ENCODE results near the gene YPEL2.

Gene YPEL2

GRCh38 chr17:59366773-59367656, 35.6 kb downstream of the YPEL2 start (continued):
- no peak for TF ChIP-seq ZNF830 (tag by site-specific recombination; IDR thresholded peaks at IDR 0.05; ENCODE audit: low read depth)
- TF ChIP-seq, protein P1, sequence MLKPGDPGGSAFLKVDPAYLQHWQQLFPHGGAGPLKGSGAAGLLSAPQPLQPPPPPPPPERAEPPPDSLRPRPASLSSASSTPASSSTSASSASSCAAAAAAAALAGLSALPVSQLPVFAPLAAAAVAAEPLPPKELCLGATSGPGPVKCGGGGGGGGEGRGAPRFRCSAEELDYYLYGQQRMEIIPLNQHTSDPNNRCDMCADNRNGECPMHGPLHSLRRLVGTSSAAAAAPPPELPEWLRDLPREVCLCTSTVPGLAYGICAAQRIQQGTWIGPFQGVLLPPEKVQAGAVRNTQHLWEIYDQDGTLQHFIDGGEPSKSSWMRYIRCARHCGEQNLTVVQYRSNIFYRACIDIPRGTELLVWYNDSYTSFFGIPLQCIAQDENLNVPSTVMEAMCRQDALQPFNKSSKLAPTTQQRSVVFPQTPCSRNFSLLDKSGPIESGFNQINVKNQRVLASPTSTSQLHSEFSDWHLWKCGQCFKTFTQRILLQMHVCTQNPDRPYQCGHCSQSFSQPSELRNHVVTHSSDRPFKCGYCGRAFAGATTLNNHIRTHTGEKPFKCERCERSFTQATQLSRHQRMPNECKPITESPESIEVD (tag by site-specific recombination; IDR thresholded peaks at IDR 0.05) = no peak
- no peak for TF ChIP-seq ZNF785 (tag by site-specific recombination; IDR thresholded peaks at IDR 0.05)
- TF ChIP-seq ZSCAN18 (tag by site-specific recombination; IDR thresholded peaks at IDR 0.05) = no peak
- TF ChIP-seq WT1 (tag by site-specific recombination; IDR thresholded peaks at IDR 0.05) = peak; percentile 44; the same call in 1 of the 2 replicates
- TF ChIP-seq ZNF23 (tag by site-specific recombination; IDR thresholded peaks at IDR 0.05; ENCODE audit: borderline replicate concordance) = no peak
- TF ChIP-seq ZEB2 (tag by site-specific recombination; IDR thresholded peaks at IDR 0.05) = no peak
- TF ChIP-seq, protein P2, sequence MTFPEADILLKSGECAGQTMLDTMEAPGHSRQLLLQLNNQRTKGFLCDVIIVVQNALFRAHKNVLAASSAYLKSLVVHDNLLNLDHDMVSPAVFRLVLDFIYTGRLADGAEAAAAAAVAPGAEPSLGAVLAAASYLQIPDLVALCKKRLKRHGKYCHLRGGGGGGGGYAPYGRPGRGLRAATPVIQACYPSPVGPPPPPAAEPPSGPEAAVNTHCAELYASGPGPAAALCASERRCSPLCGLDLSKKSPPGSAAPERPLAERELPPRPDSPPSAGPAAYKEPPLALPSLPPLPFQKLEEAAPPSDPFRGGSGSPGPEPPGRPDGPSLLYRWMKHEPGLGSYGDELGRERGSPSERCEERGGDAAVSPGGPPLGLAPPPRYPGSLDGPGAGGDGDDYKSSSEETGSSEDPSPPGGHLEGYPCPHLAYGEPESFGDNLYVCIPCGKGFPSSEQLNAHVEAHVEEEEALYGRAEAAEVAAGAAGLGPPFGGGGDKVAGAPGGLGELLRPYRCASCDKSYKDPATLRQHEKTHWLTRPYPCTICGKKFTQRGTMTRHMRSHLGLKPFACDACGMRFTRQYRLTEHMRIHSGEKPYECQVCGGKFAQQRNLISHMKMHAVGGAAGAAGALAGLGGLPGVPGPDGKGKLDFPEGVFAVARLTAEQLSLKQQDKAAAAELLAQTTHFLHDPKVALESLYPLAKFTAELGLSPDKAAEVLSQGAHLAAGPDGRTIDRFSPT (tag by site-specific recombination; IDR thresholded peaks at IDR 0.05) = no peak
- peak; percentile 69 for TF ChIP-seq ZXDB (tag by site-specific recombination; IDR thresholded peaks at IDR 0.05)
- TF ChIP-seq MZF1 (tag by site-specific recombination; IDR thresholded peaks at IDR 0.05; ENCODE audit: borderline replicate concordance) = no peak
- no peak for TF ChIP-seq GLIS2 (tag by site-specific recombination; IDR thresholded peaks at IDR 0.05)
- TF ChIP-seq ZNF701 (tag by site-specific recombination; IDR thresholded peaks at IDR 0.05) = no peak
- no peak for TF ChIP-seq SETDB1 (IDR thresholded peaks at IDR 0.05; ENCODE audit: insufficient read length, low read length)
- TF ChIP-seq ZNF112 (tag by site-specific recombination; IDR thresholded peaks at IDR 0.05) = no peak
- TF ChIP-seq TCF7L2 (IDR thresholded peaks at IDR 0.05; ENCODE audit: borderline replicate concordance, low read depth, low read length) = no peak
- no peak for TF ChIP-seq ZNF529 (tag by site-specific recombination; IDR thresholded peaks at IDR 0.05; ENCODE audit: insufficient replicate concordance)
- TF ChIP-seq CTCF (tag by site-specific recombination; IDR thresholded peaks at IDR 0.05) = no peak
- TF ChIP-seq ZNF174 (tag by site-specific recombination; IDR thresholded peaks at IDR 0.05) = no peak
- TF ChIP-seq, protein P3, sequence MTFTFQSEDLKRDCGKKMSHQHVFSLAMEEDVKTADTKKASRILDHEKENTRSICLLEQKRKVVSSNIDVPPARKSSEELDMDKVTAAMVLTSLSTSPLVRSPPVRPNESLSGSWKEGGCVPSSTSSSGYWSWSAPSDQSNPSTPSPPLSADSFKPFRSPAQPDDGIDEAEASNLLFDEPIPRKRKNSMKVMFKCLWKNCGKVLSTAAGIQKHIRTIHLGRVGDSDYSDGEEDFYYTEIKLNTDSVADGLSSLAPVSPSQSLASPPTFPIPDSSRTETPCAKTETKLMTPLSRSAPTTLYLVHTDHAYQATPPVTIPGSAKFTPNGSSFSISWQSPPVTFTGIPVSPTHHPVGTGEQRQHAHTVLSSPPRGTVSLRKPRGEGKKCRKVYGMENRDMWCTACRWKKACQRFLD (tag by site-specific recombination; IDR thresholded peaks at IDR 0.05) = no peak
- TF ChIP-seq ZNF138 (tag by site-specific recombination; IDR thresholded peaks at IDR 0.05; ENCODE audit: borderline replicate concordance) = no peak
- no peak for TF ChIP-seq ZSCAN16 (tag by site-specific recombination; IDR thresholded peaks at IDR 0.05)
- TF ChIP-seq OVOL3 (tag by site-specific recombination; IDR thresholded peaks at IDR 0.05) = no peak
- no peak for TF ChIP-seq ZNF416 (tag by site-specific recombination; IDR thresholded peaks at IDR 0.05)
- 0 out of 2 replicates have a peak, but pooled peaks have one; percentile 4 for TF ChIP-seq GLIS1 (tag by site-specific recombination; IDR thresholded peaks at IDR 0.05)
- TF ChIP-seq ZNF670 (tag by site-specific recombination; IDR thresholded peaks at IDR 0.05; ENCODE audit: low read depth) = no peak
- no peak for TF ChIP-seq BCL11A (tag by site-specific recombination; IDR thresholded peaks at IDR 0.05; ENCODE audit: low read depth)
- TF ChIP-seq ZNF121 (tag by site-specific recombination; IDR thresholded peaks at IDR 0.05) = no peak
- TF ChIP-seq BCL11B (tag by site-specific recombination; IDR thresholded peaks at IDR 0.05; ENCODE audit: low read depth) = no peak
- TF ChIP-seq ZNF777 (tag by site-specific recombination; IDR thresholded peaks at IDR 0.05; ENCODE audit: borderline replicate concordance) = no peak
- no peak for TF ChIP-seq ZNF514 (tag by site-specific recombination; IDR thresholded peaks at IDR 0.05)
- TF ChIP-seq MEIS1 (CRISPR knock-in tag; IDR thresholded peaks at IDR 0.05; ENCODE audit: borderline replicate concordance) = no peak
- TF ChIP-seq ZNF140 (tag by site-specific recombination; IDR thresholded peaks at IDR 0.05) = no peak
- TF ChIP-seq ZNF837 (tag by site-specific recombination; IDR thresholded peaks at IDR 0.05) = no peak

All from HEK293 (cell line).